Colonic mucosa (tissue), 4 donors: Measurements from ENCODE around the gene HSDL2. TPM values are rescaled to one million over a fixed set of nuclear protein-coding genes. Genes with fewer than 3 reads are reported as not detected.
A peak's percentile ranks its signal among the peaks of the same experiment; 100 is the strongest.

Source experiments
- DNase-seq: peaks from one replicate; pipeline ENCODE4 v3.0.0-alpha.2; 2020
- H3K27ac ChIP-seq: fragments of 200-600 bp; one replicate; pipeline ENCODE4 v1.8.0; 2021
- H3K27me3 ChIP-seq: fragments of 200-600 bp; one replicate; pipeline ENCODE4 v1.8.0; 2021
- H3K36me3 ChIP-seq: fragments of 200-600 bp; one replicate; pipeline ENCODE4 v1.8.0; 2021
- H3K4me1 ChIP-seq: fragments of 200-600 bp; one replicate; pipeline ENCODE4 v1.8.0; 2021; ENCODE audit warnings: mild to moderate bottlenecking
- H3K4me3 ChIP-seq: fragments of 200-600 bp; one replicate; pipeline ENCODE4 v1.8.0; 2021
- H3K9ac ChIP-seq, 2 donors: one replicate each; pipeline ENCODE4 v1.7.0; 2013; ENCODE audit warnings: control low read depth in 2 of 2, low read depth in 2 of 2, low read length in 2 of 2
- H3K9me3 ChIP-seq: fragments of 200-600 bp; one replicate; pipeline ENCODE4 v1.8.0; 2021
- CTCF ChIP-seq: fragments of 200-600 bp; IDR thresholded peaks from one replicate; pipeline ENCODE4 v1.8.0; 2022; ENCODE audit warnings: antibody characterized with exemption, mild to moderate bottlenecking
- intact Hi-C: fragments of 100-400 bp; cut with DNase I; formaldehyde crosslinking; loops from one replicate; pipeline ENCODE4 v1.14.1; 2022
- total RNA-seq, 2 donors: library from RNA; stranded (reverse); fragmentation: NEBNext Ultra II Directional in 1 of 2; extraction: Animal tissue kit (Norgen Biotek cat#: 25700) in 1 of 2; gene quantifications; one replicate each; pipeline ENCODE4 v1.2.1, GENCODE V29; 2021
- donor health status: healthy.
- donor health status: DM: no; HTN: no; CAD: no.
- donor health status: DM: no; HTN: no; CAD: no.

HSDL2 gene
- total RNA-seq, 2 donors from 2014 or later, result 45.4 to 48.9 TPM

GRCh38 chr9:112501287-112501686 lies 121.4 kb downstream of the HSDL2 start:
- Histone ChIP-seq H3K4me3 (no peak overlapping the region), H3K27ac (no peak overlapping the region), H3K27me3 (no peaks in the 10 kb centered on the region), H3K9me3 (no peaks in the 10 kb centered on the region), H3K4me1 (no peaks in the 10 kb centered on the region), H3K36me3 (no peaks in the 10 kb centered on the region), H3K9ac (no peak overlapping the region)
- DNase-seq, result no peak
- no peak for TF ChIP-seq CTCF
- intact Hi-C loops, result no loop called here

- Histone ChIP-seq H3K4me1 (no peaks in the 10 kb centered on the region), H3K4me3 (no peak overlapping the region), H3K27me3 (no peaks in the 10 kb centered on the region), H3K9ac (no peak overlapping the region), H3K9me3 (no peaks in the 10 kb centered on the region), H3K36me3 (no peaks in the 10 kb centered on the region), H3K27ac (no peak overlapping the region)
- TF ChIP-seq CTCF, result no peak
- DNase-seq, result no peak
- intact Hi-C loops, result no loop called here
Observed at GRCh38 chr9:112502175-112502946, 122.5 kb downstream of the HSDL2 start.

- intact Hi-C loops, result no loop called here
- Histone ChIP-seq H3K9ac (no peak overlapping the region), H3K27ac (no peak overlapping the region), H3K9me3 (no peaks in the 10 kb centered on the region), H3K27me3 (no peaks in the 10 kb centered on the region), H3K36me3 (no peaks in the 10 kb centered on the region), H3K4me1 (no peaks in the 10 kb centered on the region), H3K4me3 (no peak overlapping the region)
- TF ChIP-seq CTCF, result no peak
- no peak for DNase-seq
Observed at GRCh38 chr9:112503170-112503569, 123.3 kb downstream of the HSDL2 start.

- H3K4me3 ChIP-seq, result no peak overlapping the region
- H3K27ac ChIP-seq, result no peak overlapping the region
- H3K36me3 ChIP-seq, result no peaks in the 10 kb centered on the region
- no peak for TF ChIP-seq CTCF
- H3K9ac ChIP-seq, result no peak overlapping the region
- intact Hi-C loops, result no loop called here
- no peak for DNase-seq
- H3K9me3 ChIP-seq, result no peaks in the 10 kb centered on the region
- H3K27me3 ChIP-seq, result no peaks in the 10 kb centered on the region
- H3K4me1 ChIP-seq, result no peaks in the 10 kb centered on the region
Observed at GRCh38 chr9:112505086-112505485, 125.2 kb downstream of the HSDL2 start.

GRCh38 chr9:112505607-112506006 lies 125.7 kb downstream of the HSDL2 start:
- no peak overlapping the region for H3K9ac ChIP-seq
- no peak overlapping the region for H3K27ac ChIP-seq
- no peaks in the 10 kb centered on the region for H3K9me3 ChIP-seq
- H3K4me3 ChIP-seq, result no peak overlapping the region
- no peaks in the 10 kb centered on the region for H3K36me3 ChIP-seq
- intact Hi-C loops, result no loop called here
- peak; percentile 22 for DNase-seq
- no peaks in the 10 kb centered on the region for H3K4me1 ChIP-seq
- TF ChIP-seq CTCF, result no peak
- no peaks in the 10 kb centered on the region for H3K27me3 ChIP-seq
